Fibroblast of lung (primary cell): ENCODE results near the gene HIGD1A.

Experiments used
- EZH2 ChIP-seq: IDR thresholded peaks from 2 replicates; pipeline ENCODE4 v1.5.1; 2012; ENCODE audit warnings: low read length, control low read depth, mild to moderate bottlenecking; ENCODE audit errors: missing control alignments
- TF ChIP-seq, protein P1 (sequence below), 2 donors: IDR thresholded peaks in 1 of 2; conservative IDR thresholded peaks in 1 of 2; 1 replicate in 1 of 2; 2 replicates in 1 of 2; pipeline ENCODE4 v1.5.1; 2011 to 2012; ENCODE audit warnings: low read length in 2 of 2, control low read depth in 1 of 2, inconsistent platforms in 1 of 2, low read depth in 1 of 2, mild to moderate bottlenecking in 1 of 2

DNA sequence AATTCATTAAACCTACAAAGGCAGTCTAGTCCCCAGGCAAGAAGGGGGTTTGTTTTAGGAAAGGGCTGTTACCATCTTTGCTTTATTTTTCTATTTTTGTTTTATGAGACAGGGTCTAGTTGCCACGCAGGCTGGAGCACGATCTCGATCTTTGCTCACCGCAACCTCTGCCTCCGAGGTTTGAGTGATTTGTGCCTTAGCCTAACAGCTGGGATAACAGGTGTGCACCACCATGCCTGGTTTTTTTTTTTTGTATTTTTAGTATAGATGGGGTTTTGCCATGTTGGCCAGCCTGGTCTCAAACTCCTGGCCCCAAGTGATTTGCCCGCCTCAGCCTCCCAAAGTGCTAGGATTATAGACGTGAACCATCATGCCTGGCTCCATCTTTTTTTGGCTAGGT is 4.9 kb downstream of the HIGD1A start:
- TF ChIP-seq, protein P1, sequence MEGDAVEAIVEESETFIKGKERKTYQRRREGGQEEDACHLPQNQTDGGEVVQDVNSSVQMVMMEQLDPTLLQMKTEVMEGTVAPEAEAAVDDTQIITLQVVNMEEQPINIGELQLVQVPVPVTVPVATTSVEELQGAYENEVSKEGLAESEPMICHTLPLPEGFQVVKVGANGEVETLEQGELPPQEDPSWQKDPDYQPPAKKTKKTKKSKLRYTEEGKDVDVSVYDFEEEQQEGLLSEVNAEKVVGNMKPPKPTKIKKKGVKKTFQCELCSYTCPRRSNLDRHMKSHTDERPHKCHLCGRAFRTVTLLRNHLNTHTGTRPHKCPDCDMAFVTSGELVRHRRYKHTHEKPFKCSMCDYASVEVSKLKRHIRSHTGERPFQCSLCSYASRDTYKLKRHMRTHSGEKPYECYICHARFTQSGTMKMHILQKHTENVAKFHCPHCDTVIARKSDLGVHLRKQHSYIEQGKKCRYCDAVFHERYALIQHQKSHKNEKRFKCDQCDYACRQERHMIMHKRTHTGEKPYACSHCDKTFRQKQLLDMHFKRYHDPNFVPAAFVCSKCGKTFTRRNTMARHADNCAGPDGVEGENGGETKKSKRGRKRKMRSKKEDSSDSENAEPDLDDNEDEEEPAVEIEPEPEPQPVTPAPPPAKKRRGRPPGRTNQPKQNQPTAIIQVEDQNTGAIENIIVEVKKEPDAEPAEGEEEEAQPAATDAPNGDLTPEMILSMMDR (conservative IDR thresholded peaks at IDR 0.05 in 1 of 2, IDR thresholded peaks at IDR 0.05 in 1 of 2; ENCODE audit: low read depth in 1 of 2, low read length in 2 of 2), result no peak
- TF ChIP-seq EZH2, result no peak
